ENCODE results near the gene C1QTNF4. TPM values are rescaled to one million over a fixed set of nuclear protein-coding genes. Genes with fewer than 3 reads are reported as not detected.

Gene C1QTNF4
- total RNA-seq, 1 donor from 2014 or later = 0.55 TPM

GRCh38 chr11:47615249-47615648 lies 21.0 kb upstream of the C1QTNF4 start:
- peaks cover 5% of the 10 kb centered on the region for H3K4me1 ChIP-seq
- H3K36me3 ChIP-seq = peaks cover 25% of the 10 kb centered on the region
- H3K27ac ChIP-seq = no peak overlapping the region
- H3K9me3 ChIP-seq = no peaks in the 10 kb centered on the region
- intact Hi-C loops (cut with DNase I) = no loop called here
- H3K4me3 ChIP-seq = no peak overlapping the region
- DNase-seq (no peak), ATAC-seq (no peak)
- no peaks in the 10 kb centered on the region for H3K27me3 ChIP-seq
- TF ChIP-seq CTCF (IDR thresholded peaks at IDR 0.05) = no peak

GRCh38 chr11:47611348-47611794 lies 17.2 kb upstream of the C1QTNF4 start:
- H3K9me3 ChIP-seq = no peaks in the 10 kb centered on the region
- H3K36me3 ChIP-seq = no peaks in the 10 kb centered on the region
- no peaks in the 10 kb centered on the region for H3K4me1 ChIP-seq
- intact Hi-C loops (cut with DNase I) = no loop called here
- H3K27ac ChIP-seq = no peak overlapping the region
- DNase-seq (no peak), ATAC-seq (peak; percentile 79)
- no peak for TF ChIP-seq CTCF (IDR thresholded peaks at IDR 0.05)
- H3K27me3 ChIP-seq = no peaks in the 10 kb centered on the region
- no peak overlapping the region for H3K4me3 ChIP-seq

- Histone ChIP-seq H3K4me3 (no peak overlapping the region), H3K27me3 (no peaks in the 10 kb centered on the region), H3K36me3 (no peaks in the 10 kb centered on the region), H3K4me1 (no peaks in the 10 kb centered on the region), H3K9me3 (no peaks in the 10 kb centered on the region), H3K27ac (no peak overlapping the region)
- TF ChIP-seq CTCF (IDR thresholded peaks at IDR 0.05) = no peak
- intact Hi-C loops (cut with DNase I) = no loop called here
- ATAC-seq (no peak), DNase-seq (no peak)
Observed at GRCh38 chr11:47609675-47610074, 15.5 kb upstream of the C1QTNF4 start.

- no peak for TF ChIP-seq CTCF (IDR thresholded peaks at IDR 0.05)
- no peaks in the 10 kb centered on the region for H3K27me3 ChIP-seq
Observed at GRCh38 chr11:47607380-47607779, 13.2 kb upstream of the C1QTNF4 start.

GRCh38 chr11:47606731-47607130 lies 12.5 kb upstream of the C1QTNF4 start:
- H3K4me1 ChIP-seq = no peaks in the 10 kb centered on the region
- TF ChIP-seq CTCF (IDR thresholded peaks at IDR 0.05) = no peak
- no peaks in the 10 kb centered on the region for H3K27me3 ChIP-seq
- no peak overlapping the region for H3K27ac ChIP-seq
- no peaks in the 10 kb centered on the region for H3K36me3 ChIP-seq
- ATAC-seq (no peak), DNase-seq (no peak)
- no peak overlapping the region for H3K4me3 ChIP-seq
- intact Hi-C loops (cut with DNase I) = no loop called here
- no peaks in the 10 kb centered on the region for H3K9me3 ChIP-seq

More at GRCh38 chr11:47607380-47607779, 13.2 kb upstream of the C1QTNF4 start:
- no peaks in the 10 kb centered on the region for H3K4me1 ChIP-seq
- H3K9me3 ChIP-seq = no peaks in the 10 kb centered on the region
- peak; percentile 32 for ATAC-seq
- H3K27ac ChIP-seq = no peak overlapping the region
- intact Hi-C loops (cut with DNase I) = no loop called here
- no peak overlapping the region for H3K4me3 ChIP-seq
- no peak for DNase-seq
- no peaks in the 10 kb centered on the region for H3K36me3 ChIP-seq

GRCh38 chr11:47605921-47606320 lies 11.7 kb upstream of the C1QTNF4 start:
- DNase-seq = no peak
- no peaks in the 10 kb centered on the region for H3K36me3 ChIP-seq
- intact Hi-C loops (cut with DNase I) = no loop called here

More at GRCh38 chr11:47605921-47606320, 11.7 kb upstream of the C1QTNF4 start:
- Histone ChIP-seq H3K4me1 (no peaks in the 10 kb centered on the region), H3K9me3 (no peaks in the 10 kb centered on the region), H3K27ac (no peak overlapping the region), H3K4me3 (no peak overlapping the region), H3K27me3 (no peaks in the 10 kb centered on the region)
- no peak for ATAC-seq
- no peak for TF ChIP-seq CTCF (IDR thresholded peaks at IDR 0.05)

Measured in upper lobe of right lung (tissue), 1 donor.